ENCODE data around the gene SEPTIN1. TPM values are rescaled to one million over a fixed set of nuclear protein-coding genes. Genes with fewer than 3 reads are reported as not detected.

The SEPTIN1 gene
- total and polyA plus RNA-seq, 2 of the 4 experiments (the other 2 are of a cell fraction) = 0.24 TPM; not detected in 1

DNA sequence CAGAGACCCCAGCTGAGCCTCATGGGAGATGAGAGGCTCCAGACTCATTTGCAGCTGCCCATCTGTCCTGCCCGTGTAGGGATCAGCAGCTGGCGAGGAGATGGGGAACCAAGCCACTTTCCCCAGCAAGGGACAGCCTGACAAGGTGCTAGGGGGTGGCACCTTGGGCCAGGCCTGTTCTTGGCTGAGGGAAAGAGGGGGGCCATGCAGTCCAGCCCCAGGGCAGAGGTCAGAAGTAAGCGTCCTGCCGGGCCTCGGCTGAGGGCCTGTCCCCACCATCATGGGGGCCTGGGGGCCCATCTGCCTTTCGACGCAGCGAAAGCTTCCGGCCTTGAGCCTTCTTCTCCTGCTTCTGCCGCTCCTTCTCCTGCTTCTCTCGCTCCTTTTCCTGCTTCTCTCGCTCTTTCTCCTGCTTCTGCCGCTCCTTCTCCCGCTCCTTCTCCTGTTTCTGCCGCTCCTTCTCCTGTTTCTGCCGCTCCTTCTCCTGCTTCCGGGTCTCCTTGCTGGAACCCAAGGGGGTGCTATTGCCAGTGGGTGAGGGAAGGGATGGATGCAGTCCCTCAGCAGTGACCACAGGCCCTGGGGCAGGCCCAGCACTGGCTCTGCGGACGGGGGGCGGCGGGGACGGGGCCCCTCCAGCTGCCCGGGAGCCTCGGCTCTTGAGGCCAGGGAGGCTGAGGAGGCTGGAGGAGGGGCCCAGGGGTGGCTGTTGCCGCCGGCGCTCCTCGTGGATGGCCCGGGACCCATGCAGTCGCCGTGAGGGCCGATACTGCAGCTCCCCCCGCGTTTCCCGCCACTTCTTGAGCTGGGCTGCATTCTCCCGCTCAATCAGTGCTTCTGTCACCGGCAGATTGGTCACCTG lies 24.4 kb downstream of the SEPTIN1 start:
- CTCF ChIA-PET = no interaction called here
- TF ChIP-seq CHD1 (IDR thresholded peaks at IDR 0.05; ENCODE audit: low read depth, low read length) (no peak), SMC3 (IDR thresholded peaks at IDR 0.05; ENCODE audit: low read depth, low read length) (no peak), FOS (IDR thresholded peaks at IDR 0.05; ENCODE audit: low read depth, low read length) (no peak), POLR2A (IDR thresholded peaks at IDR 0.05; ENCODE audit: low read depth, low read length) (no peak), RAD21 (IDR thresholded peaks at IDR 0.05; ENCODE audit: low read length) (no peak), NFE2L2 (IDR thresholded peaks at IDR 0.05; ENCODE audit: low read depth, low read length) (no peak), MAZ (IDR thresholded peaks at IDR 0.05; ENCODE audit: borderline replicate concordance, low read depth, low read length) (no peak), RCOR1 (IDR thresholded peaks at IDR 0.05; ENCODE audit: insufficient replicate concordance, low read length) (no peak), BHLHE40 (IDR thresholded peaks at IDR 0.05; ENCODE audit: low read depth, low read length) (no peak), RFX5 (IDR thresholded peaks at IDR 0.05; ENCODE audit: low read depth, low read length) (no peak), MAFK (IDR thresholded peaks at IDR 0.05; ENCODE audit: low read depth, low read length) (no peak), MXI1 (IDR thresholded peaks at IDR 0.05; ENCODE audit: borderline replicate concordance, low read depth, low read length) (no peak)
- TF ChIP-seq, protein P1, sequence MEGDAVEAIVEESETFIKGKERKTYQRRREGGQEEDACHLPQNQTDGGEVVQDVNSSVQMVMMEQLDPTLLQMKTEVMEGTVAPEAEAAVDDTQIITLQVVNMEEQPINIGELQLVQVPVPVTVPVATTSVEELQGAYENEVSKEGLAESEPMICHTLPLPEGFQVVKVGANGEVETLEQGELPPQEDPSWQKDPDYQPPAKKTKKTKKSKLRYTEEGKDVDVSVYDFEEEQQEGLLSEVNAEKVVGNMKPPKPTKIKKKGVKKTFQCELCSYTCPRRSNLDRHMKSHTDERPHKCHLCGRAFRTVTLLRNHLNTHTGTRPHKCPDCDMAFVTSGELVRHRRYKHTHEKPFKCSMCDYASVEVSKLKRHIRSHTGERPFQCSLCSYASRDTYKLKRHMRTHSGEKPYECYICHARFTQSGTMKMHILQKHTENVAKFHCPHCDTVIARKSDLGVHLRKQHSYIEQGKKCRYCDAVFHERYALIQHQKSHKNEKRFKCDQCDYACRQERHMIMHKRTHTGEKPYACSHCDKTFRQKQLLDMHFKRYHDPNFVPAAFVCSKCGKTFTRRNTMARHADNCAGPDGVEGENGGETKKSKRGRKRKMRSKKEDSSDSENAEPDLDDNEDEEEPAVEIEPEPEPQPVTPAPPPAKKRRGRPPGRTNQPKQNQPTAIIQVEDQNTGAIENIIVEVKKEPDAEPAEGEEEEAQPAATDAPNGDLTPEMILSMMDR (conservative IDR thresholded peaks at IDR 0.05; ENCODE audit: low read depth, low read length) = no peak
- TF ChIP-seq, protein P2, sequence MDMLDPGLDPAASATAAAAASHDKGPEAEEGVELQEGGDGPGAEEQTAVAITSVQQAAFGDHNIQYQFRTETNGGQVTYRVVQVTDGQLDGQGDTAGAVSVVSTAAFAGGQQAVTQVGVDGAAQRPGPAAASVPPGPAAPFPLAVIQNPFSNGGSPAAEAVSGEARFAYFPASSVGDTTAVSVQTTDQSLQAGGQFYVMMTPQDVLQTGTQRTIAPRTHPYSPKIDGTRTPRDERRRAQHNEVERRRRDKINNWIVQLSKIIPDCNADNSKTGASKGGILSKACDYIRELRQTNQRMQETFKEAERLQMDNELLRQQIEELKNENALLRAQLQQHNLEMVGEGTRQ (IDR thresholded peaks at IDR 0.05; ENCODE audit: low read depth, low read length) = no peak
- TF ChIP-seq, protein P3, sequence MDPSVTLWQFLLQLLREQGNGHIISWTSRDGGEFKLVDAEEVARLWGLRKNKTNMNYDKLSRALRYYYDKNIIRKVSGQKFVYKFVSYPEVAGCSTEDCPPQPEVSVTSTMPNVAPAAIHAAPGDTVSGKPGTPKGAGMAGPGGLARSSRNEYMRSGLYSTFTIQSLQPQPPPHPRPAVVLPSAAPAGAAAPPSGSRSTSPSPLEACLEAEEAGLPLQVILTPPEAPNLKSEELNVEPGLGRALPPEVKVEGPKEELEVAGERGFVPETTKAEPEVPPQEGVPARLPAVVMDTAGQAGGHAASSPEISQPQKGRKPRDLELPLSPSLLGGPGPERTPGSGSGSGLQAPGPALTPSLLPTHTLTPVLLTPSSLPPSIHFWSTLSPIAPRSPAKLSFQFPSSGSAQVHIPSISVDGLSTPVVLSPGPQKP (IDR thresholded peaks at IDR 0.05; ENCODE audit: borderline replicate concordance, low read depth, low read length) = no peak

More for the DNA sequence above, 24.4 kb downstream of the SEPTIN1 start:
- Histone ChIP-seq H4K8ac (ENCODE audit: low read depth in 2 of 2, low read length in 2 of 2) (no peak overlapping the region), H2BK5ac (ENCODE audit: low read depth, low read length, poor library complexity, severe bottlenecking) (no peak overlapping the region), H2AK9ac (replicated peaks; ENCODE audit: low read depth, low read length, poor library complexity) (no peak overlapping the region), H3K9ac (ENCODE audit: low read depth, low read length) (no peak overlapping the region), H3K23ac (ENCODE audit: low read depth, low read length) (no peak overlapping the region), H3K9me3 (ENCODE audit: control insufficient read depth, insufficient read depth, low read length) (no peaks in the 10 kb centered on the region), H3K9me1 (ENCODE audit: insufficient read depth, low read length) (peaks cover 7% of the 10 kb centered on the region; the same call in 1 of the 2 replicates), H3K14ac (replicated peaks; ENCODE audit: low read depth, low read length) (no peak overlapping the region), H3K27ac (ENCODE audit: insufficient read depth, low read length) (no peak overlapping the region), H4K5ac (ENCODE audit: low read depth, low read length) (no peak overlapping the region), H3K79me1 (ENCODE audit: low read depth in 1 of 2, low read length in 2 of 2) (peaks cover 10 to 58% of the 10 kb centered on the region in 2 experiments), H3K27me3 (ENCODE audit: control insufficient read depth, insufficient read depth, low read length) (no peaks in the 10 kb centered on the region), H4K91ac (ENCODE audit: insufficient read depth, low read depth, low read length) (no peak overlapping the region), H2AK5ac (ENCODE audit: low read depth, low read length) (no peak overlapping the region), H3K4me1 (ENCODE audit: control insufficient read depth, insufficient read depth, low read length) (peaks cover 5% of the 10 kb centered on the region; the same call in 1 of the 2 replicates), H2BK20ac (ENCODE audit: low read depth, low read length) (no peak overlapping the region), H2BK120ac (ENCODE audit: low read depth, low read length) (no peak overlapping the region), H2AFZ (replicated peaks; ENCODE audit: low read length, poor library complexity) (no peak overlapping the region), H4K20me1 (ENCODE audit: insufficient read depth, low read length) (peaks cover under 1% of the 10 kb centered on the region; the same call in 1 of the 2 replicates), H3K36me3 (ENCODE audit: control insufficient read depth, insufficient read depth, low read length) (peaks cover 43% of the 10 kb centered on the region), H3K4ac (ENCODE audit: low read depth, low read length) (no peak overlapping the region), H3K4me3 (ENCODE audit: insufficient read depth, low read depth, low read length) (no peak overlapping the region), H2BK15ac (ENCODE audit: low read depth, low read length) (no peak overlapping the region), H3K4me2 (ENCODE audit: low read depth, low read length) (no peak overlapping the region), H3K18ac (ENCODE audit: low read depth, low read length) (no peak overlapping the region), H3K56ac (ENCODE audit: extremely low read depth, insufficient read depth, low read length) (no peak overlapping the region)
- BruUV-seq (replicated peaks) = no TSS peak
- intact Hi-C loops (cut with micrococcal nuclease) (no loop called here), dilution Hi-C loops (cut with HindIII; ENCODE audit: low sequenced_read_pairs, unreplicated experiment) (no loop called here), in situ Hi-C loops (cut with MboI; ENCODE audit: low sequenced_read_pairs) (no loop called here)
- ATAC-seq (ENCODE audit: low read depth) (no peak), DNase-seq (no peak)
- POLR2A ChIA-PET (ENCODE audit: unreplicated experiment) = no interaction called here
- 95% methylated on average over 15 of the region's 37 CpGs; no CpG with 5 or more reads in 1 of the 2 experiments for WGBS, 2 experiments (ENCODE audit: extremely low coverage in 2 of 2, insufficient read length in 1 of 2)

Measured in IMR-90 (cell line).